IPS DF 6.9 (cell line): ENCODE measurements around the gene MALAT1.
"Not testable (repeated sequence)": the region's sequence is repeated elsewhere in the genome, so short reads cannot be mapped to it uniquely, and the experiment has no call there.

Experiments
- DNase-seq: peaks from one replicate; pipeline ENCODE4 v3.0.0-alpha.2; 2013; ENCODE audit warnings: low read depth, low spot score
- H3K27ac ChIP-seq: one replicate; pipeline ENCODE4 v1.5.1; 2013; ENCODE audit warnings: low read length, control low read depth
- H3K27me3 ChIP-seq: 2 replicates; pipeline ENCODE4 v1.6.1; 2013; ENCODE audit warnings: mild to moderate bottlenecking, low read length; ENCODE audit not compliant: control insufficient read depth, insufficient read depth
- H3K36me3 ChIP-seq: 2 replicates; pipeline ENCODE4 v1.6.1; 2013; ENCODE audit warnings: low read length; ENCODE audit not compliant: control insufficient read depth, insufficient read depth
- H3K4me1 ChIP-seq: 2 replicates; pipeline ENCODE4 v1.6.1; 2013; ENCODE audit warnings: low read length; ENCODE audit not compliant: control insufficient read depth, insufficient read depth
- H3K4me3 ChIP-seq: 2 replicates; pipeline ENCODE4 v1.5.1; 2013; ENCODE audit warnings: mild to moderate bottlenecking, low read length
- H3K9me3 ChIP-seq: 2 replicates; pipeline ENCODE4 v1.6.1; 2013; ENCODE audit warnings: low read length, inconsistent platforms; ENCODE audit not compliant: control insufficient read depth, insufficient read depth
- WGBS: extraction: QIAGEN DNeasy Blood & Tissue Kit; methylation state at CpG from one replicate; pipeline ENCODE4 v1.1.7; 2013; ENCODE audit warnings: mixed read lengths, missing lambda C conversion rate; ENCODE audit not compliant: insufficient read length, insufficient coverage; 5-methylcytosine and 5-hydroxymethylcytosine counted together

Gene MALAT1

GRCh38 chr11:65498977-65499712, at the start of gene MALAT1:
Gene MALAT1, plus strand, starts transcription at chr11:65499045.
- H3K36me3 ChIP-seq: peaks cover 13% of the 10 kb centered on the region; the same call in 1 of the 2 replicates
- DNase-seq: no peak

GRCh38 chr11:65451301-65451700, 47.5 kb upstream of the MALAT1 start:
- H3K9me3 ChIP-seq, H3K4me3 ChIP-seq, H3K27me3 ChIP-seq, H3K27ac ChIP-seq, H3K4me1 ChIP-seq, H3K36me3 ChIP-seq, DNase-seq: not testable (repeated sequence)
- no CpG with 5 or more reads among the region's 30 CpGs for WGBS

More at GRCh38 chr11:65498977-65499712, at the start of gene MALAT1:
- 100% methylated on average over 5 of the region's 24 CpGs for WGBS
- peaks cover 1% of the 10 kb centered on the region; the same call in 1 of the 2 replicates for H3K4me1 ChIP-seq
- peak within 1 kb of the TSS; percentile 90; the same call in 1 of the 2 replicates for H3K4me3 ChIP-seq
- H3K9me3 ChIP-seq: no peaks in the 10 kb centered on the region
- no peaks in the 10 kb centered on the region for H3K27me3 ChIP-seq
- H3K27ac ChIP-seq: no peak within 1 kb of the TSS

- not testable (repeated sequence) for H3K36me3 ChIP-seq, H3K27ac ChIP-seq, H3K4me1 ChIP-seq, H3K27me3 ChIP-seq, H3K9me3 ChIP-seq, DNase-seq, H3K4me3 ChIP-seq
- no CpG with 5 or more reads among the region's 3 CpGs for WGBS
Measured at GRCh38 chr11:65452259-65452658, 46.6 kb upstream of the MALAT1 start.

GRCh38 chr11:65452806-65453490, 45.9 kb upstream of the MALAT1 start:
- no peak overlapping the region for H3K4me3 ChIP-seq
- no peaks in the 10 kb centered on the region for H3K9me3 ChIP-seq
- DNase-seq: no peak
- no peaks in the 10 kb centered on the region for H3K36me3 ChIP-seq
- no CpG with 5 or more reads among the region's 8 CpGs for WGBS
- peaks cover 5% of the 10 kb centered on the region; the same call in 1 of the 2 replicates for H3K4me1 ChIP-seq
- no peak overlapping the region for H3K27ac ChIP-seq
- H3K27me3 ChIP-seq: peaks cover 13% of the 10 kb centered on the region; the same call in 1 of the 2 replicates

GRCh38 chr11:65454311-65454695, 44.5 kb upstream of the MALAT1 start:
- DNase-seq: no peak
- H3K27me3 ChIP-seq: peaks cover 24% of the 10 kb centered on the region
- WGBS: no CpG with 5 or more reads among the region's 10 CpGs
- no peaks in the 10 kb centered on the region for H3K9me3 ChIP-seq
- no peaks in the 10 kb centered on the region for H3K36me3 ChIP-seq
- peaks cover 5% of the 10 kb centered on the region; the same call in 1 of the 2 replicates for H3K4me1 ChIP-seq
- no peak overlapping the region; the same call in 1 of the 2 replicates for H3K4me3 ChIP-seq
- H3K27ac ChIP-seq: no peak overlapping the region

GRCh38 chr11:65454696-65455456, 44.0 kb upstream of the MALAT1 start:
- peak overlapping the region; percentile 39; the same call in 1 of the 2 replicates for H3K4me3 ChIP-seq
- H3K27me3 ChIP-seq: peaks cover 24% of the 10 kb centered on the region
- WGBS: no CpG with 5 or more reads among the region's 47 CpGs
- no peaks in the 10 kb centered on the region for H3K9me3 ChIP-seq
- DNase-seq: peak; percentile 68
- peaks cover 5% of the 10 kb centered on the region; the same call in 1 of the 2 replicates for H3K4me1 ChIP-seq
- no peaks in the 10 kb centered on the region for H3K36me3 ChIP-seq
- no peak overlapping the region for H3K27ac ChIP-seq

GRCh38 chr11:65456418-65456817, 42.4 kb upstream of the MALAT1 start:
- no peak for DNase-seq
- no peaks in the 10 kb centered on the region for H3K9me3 ChIP-seq
- H3K4me1 ChIP-seq: peaks cover 5% of the 10 kb centered on the region; the same call in 1 of the 2 replicates
- peaks cover 35% of the 10 kb centered on the region for H3K27me3 ChIP-seq
- no peaks in the 10 kb centered on the region for H3K36me3 ChIP-seq
- H3K27ac ChIP-seq: no peak overlapping the region
- WGBS: no CpG with 5 or more reads among the region's 3 CpGs
- no peak overlapping the region for H3K4me3 ChIP-seq

- peaks cover 35% of the 10 kb centered on the region for H3K27me3 ChIP-seq
- H3K27ac ChIP-seq: no peak overlapping the region
- no peaks in the 10 kb centered on the region for H3K36me3 ChIP-seq
- no CpG with 5 or more reads among the region's 7 CpGs for WGBS
- H3K4me1 ChIP-seq: peaks cover 5% of the 10 kb centered on the region; the same call in 1 of the 2 replicates
- peak; percentile 61 for DNase-seq
- no peaks in the 10 kb centered on the region for H3K9me3 ChIP-seq
- no peak overlapping the region for H3K4me3 ChIP-seq
Measured at GRCh38 chr11:65459552-65459951, 39.3 kb upstream of the MALAT1 start.

GRCh38 chr11:65465471-65465870, 33.4 kb upstream of the MALAT1 start:
- H3K4me3 ChIP-seq, H3K9me3 ChIP-seq, H3K27ac ChIP-seq, DNase-seq, H3K4me1 ChIP-seq, H3K36me3 ChIP-seq: not testable (repeated sequence)
- H3K27me3 ChIP-seq: peaks cover 12% of the 10 kb centered on the region
- no CpG with 5 or more reads among the region's 18 CpGs for WGBS

- H3K9me3 ChIP-seq, DNase-seq, H3K27ac ChIP-seq, H3K36me3 ChIP-seq, H3K27me3 ChIP-seq, H3K4me3 ChIP-seq, H3K4me1 ChIP-seq: not testable (repeated sequence)
- no CpG with 5 or more reads among the region's 6 CpGs for WGBS
Measured at GRCh38 chr11:65467306-65467705, 31.5 kb upstream of the MALAT1 start.
